Neural progenitor cell (in vitro differentiated cells): Measurements from ENCODE around the gene EGFL6.

Source experiments
- CTCF ChIP-seq: fragments of 200-600 bp; sonication (generic); IDR thresholded peaks from 2 replicates; pipeline ENCODE4 v1.5.1; 2017; ENCODE audit warnings: antibody characterized with exemption, mild to moderate bottlenecking
- EZH2 ChIP-seq: fragments of 200-600 bp; sonication (generic); IDR thresholded peaks from 2 replicates; pipeline ENCODE4 v1.6.1; 2017; ENCODE audit warnings: antibody characterized with exemption, mild to moderate bottlenecking, moderate library complexity

- no peak for TF ChIP-seq CTCF
- TF ChIP-seq EZH2, result no peak
Measured at GRCh38 chrX:13607331-13607995, 38.1 kb downstream of the EGFL6 start.
